Medulla oblongata (tissue), 1 donor: ENCODE data around the gene PHLPP1.

ENCODE experiments used
- DNase-seq: peaks from one replicate; pipeline ENCODE4 v3.0.0-alpha.2; 2015; ENCODE audit errors: extremely low spot score

Gene PHLPP1

DNA sequence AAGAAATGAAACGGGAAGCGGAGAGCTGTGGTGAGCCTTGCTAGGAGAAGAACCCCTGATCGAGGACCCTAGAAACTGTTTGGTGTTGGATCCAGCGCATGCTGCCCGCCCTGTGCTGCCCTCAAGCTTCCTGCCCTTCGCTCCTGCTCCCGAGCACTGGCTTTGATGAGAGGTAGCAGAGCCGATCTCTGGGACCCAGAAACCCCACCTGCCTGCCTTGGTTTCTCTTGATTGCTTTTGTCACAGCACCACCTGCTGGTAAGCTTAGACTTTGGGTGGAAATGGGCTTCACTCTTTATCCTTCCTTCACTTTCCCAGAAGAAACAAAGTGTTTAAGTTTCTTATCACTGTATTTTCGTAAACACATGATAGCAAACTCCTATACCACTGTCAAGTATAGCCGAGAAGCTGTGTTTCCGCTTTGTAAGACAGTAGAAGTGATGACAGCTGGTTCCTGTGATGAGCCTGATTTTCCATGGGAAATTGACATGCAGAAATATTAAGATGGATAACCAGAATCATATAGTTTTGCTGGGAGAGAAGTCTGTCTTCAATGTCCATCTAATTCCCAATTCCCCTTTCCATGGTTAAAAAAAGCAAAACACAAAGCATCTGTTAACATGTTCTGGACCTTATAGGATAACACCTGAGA is 267.4 kb downstream of the PHLPP1 start:
- peak; percentile 93 for DNase-seq

DNA sequence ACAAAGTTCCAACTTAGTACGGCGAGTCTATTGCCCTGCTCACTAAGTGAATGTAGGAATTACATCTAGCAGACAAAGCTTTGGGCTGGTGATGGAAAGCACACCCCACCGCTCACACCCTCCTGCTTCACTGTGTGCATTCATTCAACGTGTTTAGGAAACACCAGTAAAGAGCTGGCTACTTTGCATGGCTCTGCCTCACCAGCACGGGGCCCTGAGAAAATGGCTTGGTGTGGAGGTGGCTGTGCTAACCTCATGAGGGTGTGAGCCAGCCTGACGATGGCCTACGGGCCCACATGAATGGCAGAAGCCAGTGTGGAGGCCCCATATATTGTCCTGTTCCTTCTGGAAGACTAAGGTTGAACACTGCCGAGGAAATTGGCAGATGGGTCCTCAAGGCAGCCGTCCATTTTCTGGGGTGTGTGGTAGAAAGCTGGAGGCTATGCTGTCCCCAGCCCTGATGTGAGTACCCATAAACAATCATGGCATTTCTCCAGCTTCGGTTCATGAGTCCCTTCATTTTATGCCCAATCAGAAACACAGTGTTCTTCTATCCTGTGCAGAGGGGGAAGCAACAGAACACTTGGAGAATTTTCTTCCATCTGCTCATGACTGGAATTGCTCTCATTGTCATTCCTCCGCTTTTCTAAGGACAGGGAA is 269.4 kb downstream of the PHLPP1 start:
- DNase-seq: peak; percentile 21

- no peak for DNase-seq
Measured at GRCh38 chr18:62986490-62986889, 271.1 kb downstream of the PHLPP1 start.

DNA sequence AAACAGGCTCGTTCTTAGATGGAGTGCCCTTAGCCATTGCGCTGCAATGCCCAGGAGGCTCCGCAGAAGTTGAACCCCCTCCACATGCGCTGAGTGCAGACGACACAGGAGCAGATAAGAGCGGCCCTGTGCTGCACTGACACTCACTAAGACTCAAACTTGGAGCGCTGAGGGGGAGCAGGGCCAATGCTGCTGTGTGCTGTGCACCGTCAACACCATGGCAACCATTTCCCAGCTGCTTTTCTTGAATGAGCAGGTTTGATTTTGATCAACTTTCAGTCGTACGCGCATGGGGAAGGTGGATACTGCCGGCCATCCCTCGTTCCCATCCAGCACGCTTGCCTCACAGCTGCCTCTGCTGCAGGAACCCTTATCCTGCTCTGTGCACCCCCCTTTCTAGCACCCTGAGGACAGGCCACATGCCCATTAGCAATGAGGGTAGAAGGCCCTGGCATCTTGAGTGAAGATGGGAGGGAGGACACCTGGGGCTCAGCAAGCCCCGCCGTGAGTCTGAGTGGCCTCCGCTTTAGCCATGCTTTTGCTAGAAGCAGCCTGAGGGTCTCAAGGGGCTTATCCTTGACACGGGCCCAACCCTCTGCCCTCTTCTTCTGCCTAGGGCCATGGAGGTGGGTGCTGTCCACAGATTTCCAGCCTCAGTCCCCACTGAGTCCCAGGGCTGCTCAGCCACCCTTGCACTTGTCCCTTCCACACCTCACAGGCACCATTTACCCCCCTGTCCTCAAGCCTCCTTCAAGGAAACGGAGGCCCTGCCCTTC is 271.9 kb downstream of the PHLPP1 start:
- DNase-seq: no peak

GRCh38 chr18:62987859-62988258 is 272.5 kb downstream of the PHLPP1 start:
- DNase-seq: no peak

DNA sequence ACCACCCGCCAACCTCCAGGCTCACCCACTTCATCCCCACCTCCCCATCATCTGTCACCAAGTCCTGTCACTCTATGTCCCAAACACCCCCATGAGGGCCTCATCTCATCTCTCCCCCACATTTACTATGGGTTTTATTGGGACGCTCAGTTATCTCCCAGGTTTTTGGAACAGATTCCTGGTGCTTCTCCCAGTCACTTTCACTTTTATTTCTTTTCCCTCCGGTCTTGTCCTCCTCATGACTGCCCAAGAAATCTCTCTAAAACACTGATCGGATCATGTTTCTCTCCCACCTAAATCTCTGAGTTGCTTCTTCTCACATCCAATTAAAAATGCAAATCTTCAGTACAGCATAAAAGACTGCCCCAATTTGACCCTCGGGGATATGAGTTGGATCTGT is 273.1 kb downstream of the PHLPP1 start:
- peak; percentile 19 for DNase-seq

GRCh38 chr18:62989195-62989594 is 273.9 kb downstream of the PHLPP1 start:
- DNase-seq: no peak

DNA sequence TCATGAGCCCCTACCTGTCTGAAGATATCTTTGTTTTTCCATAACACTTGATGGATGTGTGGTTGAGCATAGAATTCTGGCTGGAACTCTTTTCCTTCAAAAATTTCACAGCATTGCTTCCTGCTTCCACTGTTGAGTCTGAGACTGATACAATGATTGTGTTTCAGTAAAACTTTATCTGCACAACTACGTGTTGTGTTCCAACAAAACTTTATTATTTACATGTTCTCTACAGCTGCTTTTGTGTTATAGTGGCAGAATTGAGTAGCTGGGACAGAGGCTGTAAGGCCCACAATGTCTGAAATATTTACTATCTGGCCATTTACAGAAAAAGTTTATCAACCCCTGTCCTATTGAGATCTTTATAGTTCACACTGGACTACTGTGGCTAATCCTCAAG is 275.3 kb downstream of the PHLPP1 start:
- no peak for DNase-seq

- DNase-seq: no peak
Measured at GRCh38 chr18:62991389-62991788, 276.0 kb downstream of the PHLPP1 start.

DNA sequence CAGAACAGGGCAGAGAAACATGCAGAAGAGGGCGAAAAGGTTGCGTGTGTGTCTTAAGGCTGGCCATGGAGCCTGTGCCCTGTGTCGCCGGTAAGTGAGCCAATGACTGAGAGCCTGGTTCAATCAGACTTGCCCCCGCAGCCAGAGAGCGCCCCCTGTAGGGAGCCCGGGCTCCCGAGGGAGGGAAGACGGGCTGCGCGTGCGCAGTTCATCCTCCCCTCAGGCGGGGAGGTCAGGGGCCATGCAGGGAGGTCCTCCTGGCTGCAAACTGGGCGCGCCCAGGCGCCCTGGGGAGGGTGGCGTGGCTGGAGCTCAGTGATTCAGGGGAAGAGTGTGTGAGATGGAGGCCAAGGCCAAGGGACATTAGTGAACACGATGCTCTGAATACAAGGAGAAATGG is 276.6 kb downstream of the PHLPP1 start:
- DNase-seq: no peak

DNA sequence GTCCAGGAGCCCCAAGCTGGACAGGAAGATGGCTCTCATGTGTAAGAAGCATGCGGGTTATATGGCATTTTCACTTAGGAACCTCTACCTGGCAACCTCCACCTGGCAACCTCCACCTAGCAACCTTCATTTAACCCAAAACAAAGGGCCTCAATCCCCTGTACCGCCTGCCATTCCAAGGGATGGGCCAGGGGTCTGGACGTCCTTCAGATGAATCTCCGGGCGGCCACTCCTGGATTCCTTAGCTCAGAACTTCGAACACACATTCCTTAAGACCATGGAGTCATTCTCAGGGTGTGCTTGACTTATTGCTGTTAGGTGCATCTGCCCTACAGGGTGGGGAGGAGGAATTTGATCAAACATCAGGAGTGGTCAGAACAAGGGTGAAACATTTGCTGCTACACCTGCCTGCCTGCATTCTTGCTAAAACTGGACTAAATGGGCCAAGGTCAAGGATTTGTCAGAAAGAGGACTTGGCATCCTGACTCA is 277.6 kb downstream of the PHLPP1 start:
- no peak for DNase-seq

DNA sequence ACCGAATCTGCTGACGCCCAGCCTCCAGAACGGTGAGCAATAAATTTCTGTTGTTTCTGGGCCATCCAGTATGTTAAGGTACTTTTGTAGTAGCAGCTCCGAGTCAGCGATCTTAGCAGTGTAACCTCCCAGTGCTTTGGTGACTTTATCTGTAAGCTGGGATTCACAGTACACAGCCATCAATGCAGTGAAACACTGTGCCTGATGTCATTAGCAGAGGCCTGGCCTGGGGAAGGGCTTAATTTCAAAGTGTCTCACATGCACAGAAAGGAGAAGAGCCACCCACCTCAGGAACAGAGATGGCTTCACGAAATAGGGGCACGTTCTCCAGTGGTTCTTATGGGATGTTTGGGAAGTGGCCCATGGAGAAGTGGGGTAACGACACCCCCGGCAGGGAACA is 281.2 kb downstream of the PHLPP1 start:
- no peak for DNase-seq

- no peak for DNase-seq
Measured at GRCh38 chr18:62997076-62997475, 281.7 kb downstream of the PHLPP1 start.

GRCh38 chr18:62998443-62998842 is 283.1 kb downstream of the PHLPP1 start:
- DNase-seq: no peak

- peak; percentile 82 for DNase-seq
Measured at GRCh38 chr18:62999392-62999791, 284.1 kb downstream of the PHLPP1 start.

GRCh38 chr18:62999921-63000320 is 284.6 kb downstream of the PHLPP1 start:
- no peak for DNase-seq

GRCh38 chr18:63000839-63001238 is 285.5 kb downstream of the PHLPP1 start:
- DNase-seq: no peak

DNA sequence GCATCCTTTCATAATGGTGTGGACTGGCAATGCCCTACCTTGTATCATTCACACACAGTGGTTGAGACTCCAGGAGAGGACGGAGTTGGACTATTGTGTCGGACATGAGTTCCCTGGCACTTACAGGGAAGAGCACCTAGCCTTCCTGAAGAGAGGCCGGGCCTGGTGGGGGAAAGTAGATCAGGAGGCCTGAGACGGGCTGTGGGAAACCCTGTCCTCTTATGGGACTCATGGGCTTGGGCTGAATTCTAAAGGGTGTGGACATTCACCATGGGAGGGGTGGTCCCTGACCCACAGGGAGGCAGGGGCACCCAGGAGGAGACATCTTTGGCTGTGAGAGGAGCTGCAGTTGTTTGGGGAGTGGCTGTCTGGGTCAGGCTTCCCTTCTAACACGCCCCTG is 286.5 kb downstream of the PHLPP1 start:
- no peak for DNase-seq

GRCh38 chr18:63002305-63002704 is 287.0 kb downstream of the PHLPP1 start:
- DNase-seq: no peak

- no peak for DNase-seq
Measured at GRCh38 chr18:63002803-63003445, 287.6 kb downstream of the PHLPP1 start.

GRCh38 chr18:63003899-63004298 is 288.6 kb downstream of the PHLPP1 start:
- DNase-seq: no peak

GRCh38 chr18:63004466-63005089 is 289.2 kb downstream of the PHLPP1 start:
- DNase-seq: no peak
